GM11168 (cell line): ENCODE results near the gene TMEM269.

Source experiments
- in situ Hi-C: fragments of 300-500 bp; cut with MboI; formaldehyde crosslinking; loops from one replicate; pipeline ENCODE4 v1.12.0; 2022; ENCODE audit warnings: low sequenced_read_pairs; ENCODE audit not compliant: unreplicated experiment

The TMEM269 gene

GRCh38 chr1:42816585-42817439, 32.0 kb downstream of the TMEM269 start, which contains the start of the genes ERMAP and SVBP:
ERMAP (plus strand) TSS chr1:42817122; CDS start chr1:42830449, 13,327 bp downstream.
SVBP (minus strand) TSS chr1:42817397; CDS start chr1:42816544, 853 bp downstream.
- in situ Hi-C loops = no loop called here

- in situ Hi-C loops = no loop called here
Measured at GRCh38 chr1:42817440-42817767, 32.6 kb downstream of the TMEM269 start.

- in situ Hi-C loops = no loop called here
Measured at GRCh38 chr1:42817976-42818375, 33.2 kb downstream of the TMEM269 start.

- in situ Hi-C loops = no loop called here
Measured at GRCh38 chr1:42820813-42821212, 36.0 kb downstream of the TMEM269 start.

GRCh38 chr1:42821690-42822089, 36.9 kb downstream of the TMEM269 start:
- in situ Hi-C loops = no loop called here

- in situ Hi-C loops = no loop called here
Measured at GRCh38 chr1:42822800-42823392, 38.1 kb downstream of the TMEM269 start.

- in situ Hi-C loops = no loop called here
Measured at GRCh38 chr1:42824481-42825035, 39.8 kb downstream of the TMEM269 start.

- in situ Hi-C loops = no loop called here
Measured at GRCh38 chr1:42825036-42825851, 40.5 kb downstream of the TMEM269 start.

GRCh38 chr1:42830631-42831030, 45.8 kb downstream of the TMEM269 start:
- in situ Hi-C loops = no loop called here

GRCh38 chr1:42831273-42831672, 46.5 kb downstream of the TMEM269 start:
- in situ Hi-C loops = no loop called here

GRCh38 chr1:42832641-42833240, 48.0 kb downstream of the TMEM269 start:
- in situ Hi-C loops = no loop called here

- in situ Hi-C loops = no loop called here
Measured at GRCh38 chr1:42833981-42834380, 49.2 kb downstream of the TMEM269 start.

GRCh38 chr1:42834803-42835202, 50.0 kb downstream of the TMEM269 start:
- in situ Hi-C loops = no loop called here

- in situ Hi-C loops = no loop called here
Measured at GRCh38 chr1:42835422-42835821, 50.6 kb downstream of the TMEM269 start.

GRCh38 chr1:42837709-42838108, 52.9 kb downstream of the TMEM269 start:
- in situ Hi-C loops = no loop called here

- in situ Hi-C loops = no loop called here
Measured at GRCh38 chr1:42838482-42839190, 53.8 kb downstream of the TMEM269 start.

- in situ Hi-C loops = no loop called here
Measured at GRCh38 chr1:42841010-42841409, 56.2 kb downstream of the TMEM269 start.

- in situ Hi-C loops = no loop called here
Measured at GRCh38 chr1:42841440-42842147, 56.8 kb downstream of the TMEM269 start.

GRCh38 chr1:42844592-42845140, 59.9 kb downstream of the TMEM269 start:
- in situ Hi-C loops = no loop called here
